Inflammatory macrophage treated with lipopolysaccharide for 1 hour (primary cell): Measurements from ENCODE around the gene ZNF622.

Experiments
- DNase-seq, 2 donors: peaks; one replicate each; pipeline ENCODE4 v3.0.0-alpha.2; 2020 to 2022

ZNF622 gene

DNA sequence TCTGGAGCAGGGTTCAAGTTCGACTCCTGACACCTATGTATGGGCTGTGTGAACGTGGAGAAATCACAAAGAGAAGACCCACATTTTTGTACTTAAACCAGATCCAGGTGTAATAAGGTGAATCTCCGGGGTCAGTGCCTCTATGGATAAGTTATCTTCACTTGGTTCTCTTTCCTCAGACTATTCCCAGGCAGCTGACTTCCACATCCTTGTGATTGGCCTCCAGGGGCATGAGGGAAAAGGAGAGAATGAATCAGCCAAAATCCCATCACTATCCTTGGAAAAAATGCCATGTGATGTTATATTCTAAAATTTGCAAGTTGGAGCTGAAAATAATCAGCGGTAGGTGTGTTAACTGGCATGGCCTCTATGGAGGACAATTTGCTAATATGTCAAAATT lies 37.2 kb downstream of the ZNF622 start:
- no peak for DNase-seq

DNA sequence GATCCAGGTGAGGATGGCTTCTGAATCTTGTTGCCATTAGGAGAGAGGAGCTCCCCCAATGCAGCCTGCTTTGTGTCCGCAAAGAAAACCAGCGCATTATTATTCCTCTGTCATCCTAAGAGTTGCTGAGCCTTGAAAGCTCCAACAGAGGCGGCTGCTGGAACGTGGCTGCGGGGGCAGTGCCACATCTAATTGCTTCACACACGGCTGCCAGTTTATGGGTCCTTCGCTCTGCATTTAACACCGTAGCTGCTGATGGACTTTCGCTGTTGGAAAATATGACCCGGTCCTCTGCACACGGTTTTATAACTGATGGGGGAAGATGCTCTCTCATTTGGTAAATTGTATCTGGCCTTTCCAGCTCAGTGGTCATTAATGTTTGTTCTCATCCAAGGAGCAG lies 38.0 kb downstream of the ZNF622 start:
- no peak for DNase-seq

DNA sequence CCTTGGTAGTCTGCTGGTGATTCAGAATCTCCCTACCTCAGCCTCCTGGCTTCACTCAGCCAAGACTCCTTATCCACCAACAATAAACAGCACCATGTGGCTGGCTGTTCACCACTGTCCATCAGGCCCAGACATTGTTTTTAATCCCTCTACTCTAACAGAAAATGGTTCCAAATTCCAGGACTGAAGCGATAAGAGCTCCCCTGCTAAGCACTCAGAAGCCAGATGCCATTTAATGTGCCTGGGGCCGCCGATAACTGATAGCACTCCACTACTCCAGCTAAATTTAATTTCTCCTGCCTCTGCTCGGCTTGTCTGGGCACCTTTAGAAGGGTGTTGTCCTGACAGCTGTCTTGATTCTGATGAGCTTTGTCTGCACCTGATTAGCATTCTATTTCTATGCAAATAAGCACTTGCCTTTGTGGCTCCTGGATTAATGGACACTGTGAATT lies 47.1 kb downstream of the ZNF622 start:
- no peak for DNase-seq

DNA sequence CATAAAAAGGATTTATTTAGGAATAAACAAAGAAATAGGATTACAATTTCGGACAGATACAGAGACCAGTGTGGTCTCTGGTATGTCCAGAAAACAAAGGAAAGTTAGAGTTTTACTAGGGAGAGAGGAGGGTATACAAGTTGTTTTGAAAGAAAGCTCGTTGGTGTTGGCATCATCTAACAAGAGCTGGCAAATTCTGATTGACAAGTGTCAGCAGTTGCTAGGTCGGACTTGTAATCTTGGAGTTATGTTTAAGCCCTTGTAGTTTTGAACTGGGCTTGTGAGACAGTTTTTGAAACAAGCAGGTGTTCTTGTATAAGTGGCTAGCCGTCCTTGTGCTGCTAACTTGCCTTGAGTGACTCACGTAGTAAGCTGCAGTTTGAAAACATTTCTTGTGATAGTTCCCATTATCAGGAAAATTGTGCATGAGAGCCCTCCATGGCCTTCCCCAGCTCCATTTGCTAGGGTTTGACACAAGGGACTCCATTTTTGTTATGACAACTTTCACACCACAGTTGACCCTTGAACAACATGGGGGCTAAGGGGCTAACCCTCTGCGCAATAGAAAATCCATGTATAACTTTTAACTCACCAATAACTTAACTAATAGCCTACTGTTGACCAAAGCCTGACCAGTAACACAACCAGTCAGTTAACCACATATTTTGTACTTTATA lies 48.1 kb downstream of the ZNF622 start:
- DNase-seq = no peak

DNA sequence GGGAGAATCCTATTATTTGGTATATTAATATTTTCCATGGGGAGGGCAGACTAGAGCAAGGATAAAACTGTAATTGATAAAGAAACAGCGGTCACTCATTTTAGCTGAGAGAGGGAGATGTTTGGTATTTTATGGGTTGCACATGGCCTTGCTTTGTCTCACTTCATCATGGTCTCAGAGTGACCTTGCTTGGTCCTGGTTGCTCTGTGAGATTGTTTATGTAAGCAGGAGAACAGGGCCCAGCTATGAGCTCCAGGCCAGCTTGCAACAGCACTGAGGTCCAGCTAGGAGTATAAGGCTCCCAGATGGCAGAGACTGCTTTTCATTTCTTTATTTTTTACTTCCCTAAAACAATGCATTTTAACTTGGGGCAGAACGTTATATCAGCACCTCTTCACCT lies 50.7 kb downstream of the ZNF622 start:
- no peak for DNase-seq

DNA sequence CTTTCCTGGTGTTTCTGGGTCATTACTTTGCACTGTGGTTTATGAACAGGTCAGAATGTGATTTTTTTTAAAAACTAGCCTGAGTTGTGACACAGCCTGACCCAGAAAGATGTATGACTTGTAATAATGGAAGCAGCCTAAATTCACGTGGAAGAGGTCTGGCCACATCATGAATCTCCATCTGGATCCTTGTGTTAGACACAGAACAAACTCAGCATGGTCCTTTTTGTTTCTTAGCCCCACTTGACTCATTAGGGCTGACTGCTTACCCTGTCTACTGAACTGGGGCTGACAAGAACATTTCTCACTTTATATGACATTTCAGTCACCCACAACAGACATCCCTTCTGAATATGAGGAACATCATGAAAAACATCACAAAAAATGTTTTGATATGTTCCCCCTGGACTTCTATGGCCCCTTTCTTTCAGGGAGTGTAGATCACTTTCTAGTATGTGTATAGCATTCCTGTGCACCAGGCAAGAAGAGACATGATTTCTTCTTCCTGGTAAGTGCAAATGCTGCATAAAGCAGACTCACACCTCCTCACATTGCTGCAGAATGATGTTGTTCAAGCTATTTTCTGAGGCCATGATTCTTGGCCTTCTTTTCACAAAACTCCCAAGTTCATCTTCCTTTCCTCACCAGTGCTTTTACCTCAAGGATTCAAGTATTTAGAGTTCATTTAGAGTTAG lies 52.3 kb downstream of the ZNF622 start:
- no peak for DNase-seq

DNA sequence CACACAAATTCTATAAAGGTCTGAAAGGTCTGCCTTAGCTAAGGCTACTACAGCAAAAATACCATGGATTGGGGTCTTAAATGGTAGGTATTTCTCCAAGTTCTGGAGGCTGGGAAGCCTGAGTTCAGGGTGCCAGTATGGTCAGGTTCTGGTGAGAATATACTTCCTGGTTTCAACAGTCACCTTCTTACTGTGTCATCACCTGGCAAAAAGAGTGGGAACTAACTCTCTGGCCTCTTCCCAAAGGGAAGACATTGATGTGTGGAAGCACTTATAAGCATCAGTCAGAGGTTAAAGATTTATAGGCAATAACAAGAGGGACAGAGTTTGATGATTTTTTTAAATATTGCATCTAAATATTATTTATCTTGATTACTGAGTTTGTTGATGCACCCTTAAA lies 53.0 kb downstream of the ZNF622 start:
- no peak for DNase-seq

DNA sequence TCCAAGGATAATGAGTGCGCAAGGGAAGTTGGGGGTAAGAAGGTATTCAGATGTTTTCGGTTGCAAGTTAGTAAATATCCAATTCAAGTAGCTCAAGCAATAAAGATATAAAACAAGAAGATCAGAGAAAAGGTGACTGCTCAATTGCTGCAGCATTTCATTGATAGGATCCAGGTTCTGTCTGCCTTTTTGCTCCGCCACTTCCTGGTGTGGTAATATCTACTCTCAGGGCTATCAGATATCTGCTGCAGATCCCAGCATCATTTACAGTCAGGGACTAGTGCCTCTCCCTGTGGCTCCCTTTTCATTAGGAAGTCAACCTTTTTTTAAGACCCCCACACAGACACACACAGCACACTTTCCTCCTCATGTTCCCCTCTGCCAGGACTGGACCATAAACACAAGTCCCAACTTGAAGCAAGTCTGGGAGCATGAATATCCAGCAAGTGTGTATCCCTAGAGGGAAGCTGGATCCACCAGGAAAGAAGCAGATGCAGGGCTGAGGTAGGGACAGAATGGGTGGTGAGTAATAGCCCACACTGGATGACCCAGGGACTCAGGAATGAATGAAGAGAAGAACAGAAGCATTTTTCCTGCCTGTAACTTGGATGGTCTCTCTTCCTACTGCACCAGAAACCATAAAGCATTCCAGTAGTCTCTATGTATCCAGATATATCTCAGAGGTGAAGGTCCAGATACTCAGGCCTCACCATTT lies 53.7 kb downstream of the ZNF622 start:
- DNase-seq = no peak

DNA sequence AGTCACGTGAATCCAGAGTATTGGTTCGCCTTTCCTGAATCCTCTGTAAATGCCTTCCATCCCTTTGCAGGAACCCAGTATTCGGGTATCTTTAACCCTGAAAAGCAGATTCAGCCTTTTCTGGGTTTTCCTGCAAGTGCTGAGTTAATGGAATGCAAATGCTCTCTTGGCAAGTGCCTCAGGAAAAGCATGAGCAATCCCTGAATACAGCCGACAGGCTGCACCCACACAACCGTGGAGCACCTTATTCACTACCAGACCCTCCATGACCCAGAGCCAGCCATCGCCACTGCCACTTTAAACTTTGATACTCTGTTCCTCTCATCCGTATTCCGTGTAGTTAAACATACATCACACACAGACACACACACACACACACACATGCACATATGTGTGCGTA lies 54.4 kb downstream of the ZNF622 start:
- no peak for DNase-seq

DNA sequence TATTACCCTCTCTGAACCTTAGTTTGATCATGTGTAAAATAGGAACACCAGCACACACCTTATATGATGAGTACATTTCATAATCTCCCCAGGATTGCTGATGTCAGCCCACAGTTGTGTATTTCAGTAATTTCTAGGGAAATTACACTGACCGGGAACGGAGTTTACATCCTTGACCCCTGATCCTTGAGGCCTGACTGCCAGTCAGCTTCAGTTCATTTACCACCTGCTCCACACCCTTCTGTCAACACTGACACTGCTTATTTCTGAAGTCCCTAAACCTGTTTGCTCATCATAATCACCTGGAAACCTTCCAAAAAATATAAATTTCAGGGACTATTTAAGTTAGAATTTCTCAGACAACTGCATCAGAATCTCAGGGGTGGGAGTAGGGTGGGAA lies 55.3 kb downstream of the ZNF622 start:
- no peak for DNase-seq

DNA sequence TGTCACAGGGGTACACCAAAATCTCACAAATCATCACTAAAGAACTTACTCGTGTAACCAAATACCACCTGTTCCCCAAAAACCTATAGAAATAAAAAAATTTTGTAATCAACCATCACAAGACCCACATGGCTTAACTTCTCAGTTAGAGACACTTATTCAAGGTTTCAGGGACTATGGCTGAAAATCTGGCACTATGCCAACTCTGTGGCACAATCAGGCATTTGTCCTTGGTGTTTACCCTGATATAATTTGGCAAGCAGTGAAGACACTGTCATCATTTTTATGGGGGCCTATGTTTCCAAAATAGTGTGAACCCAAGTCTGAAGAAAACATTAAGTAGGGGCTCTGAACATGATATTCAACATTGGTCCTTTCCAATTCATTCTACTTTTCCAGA lies 59.0 kb downstream of the ZNF622 start:
- no peak for DNase-seq

DNA sequence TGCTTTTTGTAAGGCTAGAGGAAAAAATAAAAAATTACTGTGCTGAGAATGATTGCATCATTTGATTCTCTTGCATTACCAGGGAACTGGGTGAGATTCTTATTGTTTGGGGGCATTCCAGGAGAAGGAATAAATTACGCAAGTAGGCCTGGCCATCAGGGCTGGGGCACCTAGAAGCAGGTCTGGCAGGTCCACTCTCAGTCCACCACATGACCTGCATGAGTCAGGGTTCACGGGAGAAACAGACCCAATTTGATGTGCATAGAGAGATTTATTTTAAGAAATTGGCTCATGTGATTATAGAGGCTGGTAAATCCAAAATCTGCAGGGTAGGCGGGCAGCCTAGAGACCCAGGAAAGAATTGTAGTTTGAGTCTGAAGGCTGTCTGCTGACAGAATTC lies 59.6 kb downstream of the ZNF622 start:
- DNase-seq = no peak
